GM19455 (cell line): ENCODE data around the gene HTRA2.
A peak's percentile ranks its signal among the peaks of the same experiment; 100 is the strongest.

ENCODE experiments used
- ATAC-seq: cut with Tn5 transposase; IDR thresholded peaks from one replicate; pipeline ENCODE4 v1.9.1; 2021; ENCODE audit not compliant: unreplicated experiment

Gene HTRA2

GRCh38 chr2:74499940-74500577, 29.7 kb upstream of the HTRA2 start:
- no peak for ATAC-seq

GRCh38 chr2:74500578-74500946, 29.2 kb upstream of the HTRA2 start:
- ATAC-seq: no peak

- no peak for ATAC-seq
Measured at GRCh38 chr2:74501335-74502071, 28.2 kb upstream of the HTRA2 start.

GRCh38 chr2:74502147-74502719, 27.5 kb upstream of the HTRA2 start:
- no peak for ATAC-seq

- ATAC-seq: peak; percentile 44
Measured at GRCh38 chr2:74502720-74503505, 26.8 kb upstream of the HTRA2 start.

GRCh38 chr2:74503506-74504475, 25.9 kb upstream of the HTRA2 start:
- ATAC-seq: no peak

- ATAC-seq: no peak
Measured at GRCh38 chr2:74504591-74504990, 25.1 kb upstream of the HTRA2 start.

GRCh38 chr2:74505448-74506246, 24.1 kb upstream of the HTRA2 start:
- ATAC-seq: no peak

- ATAC-seq: peak; percentile 90
Measured at GRCh38 chr2:74507145-74507925, 22.4 kb upstream of the HTRA2 start, which contains the start of gene PCGF1. Gene PCGF1, minus strand, starts transcription at chr2:74507695. Its CDS starts 27 bp downstream, at chr2:74507668.

- peak; percentile 11 for ATAC-seq
Measured at GRCh38 chr2:74507926-74508520, 21.7 kb upstream of the HTRA2 start.

GRCh38 chr2:74510272-74510671, 19.5 kb upstream of the HTRA2 start:
- no peak for ATAC-seq

- ATAC-seq: no peak
Measured at GRCh38 chr2:74511104-74511989, 18.4 kb upstream of the HTRA2 start.

- ATAC-seq: no peak
Measured at GRCh38 chr2:74512744-74513604, 16.8 kb upstream of the HTRA2 start.

GRCh38 chr2:74513605-74514367, 15.9 kb upstream of the HTRA2 start:
- ATAC-seq: no peak

- no peak for ATAC-seq
Measured at GRCh38 chr2:74514368-74515270, 15.1 kb upstream of the HTRA2 start, which contains the start of gene TLX2. Gene TLX2, plus strand, starts transcription at chr2:74514450. Its CDS starts 357 bp downstream, at chr2:74514807.
